DMS114 treated with DMSO at 0.1 percent for 48 hours (cell line): ENCODE data around the gene MITF.

Experiments
- DNase-seq: peaks from one replicate; lab custom pipeline; 2025; ENCODE audit not compliant: unreplicated experiment; lab: John Stamatoyannopoulos, UW

The MITF gene

DNA sequence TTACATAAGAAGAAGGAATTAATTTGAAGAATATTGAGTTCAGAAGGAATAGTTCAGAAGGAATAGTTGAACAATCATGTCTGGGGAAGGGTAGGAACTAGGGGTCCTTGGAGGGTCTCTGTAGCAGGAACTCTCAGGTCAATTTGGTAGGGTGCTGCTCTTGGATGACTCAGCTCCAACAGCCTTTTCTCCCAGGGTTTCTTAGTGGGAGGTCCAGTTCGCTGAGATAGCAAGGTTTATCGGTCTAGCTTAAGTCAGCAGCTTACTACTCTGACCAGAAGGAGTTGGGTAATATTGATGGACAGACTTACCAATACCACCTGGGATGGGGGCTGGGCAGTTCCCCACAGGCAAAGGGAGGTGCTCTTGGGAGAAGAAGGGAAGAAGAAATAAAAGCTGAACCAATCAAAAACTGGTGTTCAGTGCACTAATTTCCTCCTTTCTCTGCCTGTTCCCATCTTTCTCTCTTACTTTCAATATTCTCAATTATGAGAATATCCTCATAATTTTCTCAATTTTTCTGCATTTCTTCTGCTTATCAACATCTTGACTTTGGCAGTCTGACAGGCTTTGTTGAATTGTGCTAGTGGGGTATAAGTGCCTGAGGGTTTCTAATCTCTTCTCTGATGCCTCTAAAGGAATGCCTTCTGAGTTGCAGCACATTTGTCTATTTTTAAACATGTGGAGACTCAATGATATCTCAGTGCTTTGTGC is 14.4 kb upstream of the MITF start:
- no peak for DNase-seq

DNA sequence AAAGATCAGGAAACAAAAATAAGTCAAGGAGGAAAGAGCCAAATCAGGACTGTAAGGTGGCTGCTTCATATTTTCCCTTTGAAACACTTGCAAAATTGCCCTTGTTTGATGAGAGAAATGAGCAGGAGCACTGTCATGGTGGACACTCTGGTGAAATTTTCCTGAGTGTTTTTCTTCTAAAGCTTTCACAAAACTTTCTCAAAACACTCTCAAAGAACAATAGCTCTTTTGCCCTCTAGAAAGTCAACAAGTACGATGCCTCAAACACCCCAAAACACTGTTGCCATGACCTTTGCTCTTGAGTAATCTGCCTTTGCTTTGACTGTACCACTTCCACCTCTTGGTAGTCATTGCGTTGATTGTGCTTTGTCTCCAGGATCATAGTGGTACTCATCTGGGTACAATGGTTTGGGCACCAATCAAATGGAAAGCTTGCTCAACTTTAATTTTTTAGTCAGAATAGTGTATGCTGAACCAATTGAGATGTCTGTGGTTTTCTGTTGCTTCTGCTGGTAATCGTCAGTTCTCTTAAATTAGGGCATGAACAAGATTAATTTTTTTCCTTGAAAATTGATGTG is 13.2 kb upstream of the MITF start:
- no peak for DNase-seq

- no peak for DNase-seq
These were observed 9.9 kb upstream of the MITF start for GRCh38 chr3:69729147-69729919.

DNA sequence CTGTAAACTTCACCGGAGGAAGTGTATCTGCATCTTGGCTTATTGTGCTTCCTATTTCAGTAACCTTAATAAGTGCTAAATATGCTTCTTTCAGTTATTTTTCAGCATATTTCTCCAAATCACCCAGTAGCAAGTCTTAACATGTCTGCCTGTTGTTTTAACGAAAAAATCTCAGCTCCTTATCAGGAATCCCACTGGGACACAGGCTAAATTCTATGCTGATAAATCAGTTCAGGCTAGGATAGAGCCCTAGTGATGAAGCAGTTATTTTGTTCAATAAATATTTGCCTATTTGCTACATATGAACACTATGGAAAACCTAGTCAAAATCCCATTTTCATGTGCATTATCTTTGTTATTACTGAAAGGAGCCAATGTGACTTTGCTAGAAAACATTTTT is 8.2 kb upstream of the MITF start:
- DNase-seq = no peak

DNA sequence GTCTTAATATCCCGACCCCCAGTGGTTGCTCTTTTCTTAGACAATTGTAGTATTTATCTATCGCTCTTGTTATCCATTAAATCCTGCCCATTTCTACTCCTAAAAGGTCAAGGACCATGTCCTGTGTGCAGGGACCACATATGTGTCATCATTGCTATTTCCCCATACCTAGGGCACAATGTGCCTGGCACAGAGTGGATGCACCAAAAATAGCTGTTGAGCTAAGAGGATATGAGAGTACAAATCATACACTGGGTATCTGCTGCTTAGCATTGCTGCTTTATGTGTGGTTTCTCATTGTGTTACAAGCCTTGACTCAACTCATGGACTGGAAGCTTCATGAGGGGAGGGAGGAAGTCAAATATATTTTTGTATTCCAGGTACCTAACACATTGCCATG is 3.4 kb upstream of the MITF start:
- no peak for DNase-seq

DNA sequence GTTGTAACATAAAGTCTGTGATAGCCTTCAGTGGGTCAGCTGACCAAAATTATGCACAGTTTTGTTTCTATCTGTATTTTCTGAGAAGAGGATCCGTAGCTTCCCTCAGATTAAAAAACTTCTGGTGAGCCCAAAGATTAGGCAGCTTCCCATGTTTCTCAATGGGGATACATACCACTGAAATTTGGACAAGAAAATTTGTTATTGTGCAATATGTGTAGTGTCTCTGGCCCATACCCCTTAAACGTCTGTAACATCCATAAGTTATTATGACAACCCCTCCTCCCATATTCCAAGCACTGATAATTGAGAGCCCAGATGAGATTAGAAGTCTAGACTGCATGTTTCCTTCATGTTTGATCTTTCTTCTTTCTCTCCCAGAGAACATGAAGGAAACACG is 1.9 kb upstream of the MITF start:
- DNase-seq = no peak

GRCh38 chr3:69738315-69738714 is 949 bp upstream of the MITF start:
- DNase-seq = no peak

- no peak for DNase-seq
These were observed 433 bp upstream of the MITF start for GRCh38 chr3:69738859-69739203.

GRCh38 chr3:69740103-69741021 is 1.1 kb downstream of the MITF start:
- no peak for DNase-seq

- no peak for DNase-seq
These were observed 1.9 kb downstream of the MITF start for GRCh38 chr3:69741032-69741767.

GRCh38 chr3:69742391-69742790 is 3.1 kb downstream of the MITF start:
- DNase-seq = no peak

- DNase-seq = no peak
These were observed 5.0 kb downstream of the MITF start for GRCh38 chr3:69743975-69744906.

DNA sequence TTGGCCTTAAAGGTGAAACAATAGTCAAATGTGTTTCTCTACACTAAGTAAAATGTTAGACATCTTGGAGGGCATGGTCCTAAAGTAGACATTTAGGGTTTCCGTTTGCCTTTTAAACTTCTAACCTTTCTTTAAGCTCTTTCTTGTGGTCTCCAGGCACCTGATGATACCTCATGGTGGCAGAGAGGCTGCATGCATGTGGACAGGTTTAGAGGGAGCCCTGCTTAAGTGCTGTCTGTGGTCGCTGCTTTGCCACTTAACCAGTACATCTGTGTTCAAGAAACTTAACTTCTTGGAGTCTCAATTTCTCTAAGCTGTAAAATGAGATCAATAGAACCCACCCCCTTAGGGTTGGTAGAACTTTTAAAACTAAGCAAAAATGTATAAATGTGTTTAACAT is 6.2 kb downstream of the MITF start:
- no peak for DNase-seq

DNA sequence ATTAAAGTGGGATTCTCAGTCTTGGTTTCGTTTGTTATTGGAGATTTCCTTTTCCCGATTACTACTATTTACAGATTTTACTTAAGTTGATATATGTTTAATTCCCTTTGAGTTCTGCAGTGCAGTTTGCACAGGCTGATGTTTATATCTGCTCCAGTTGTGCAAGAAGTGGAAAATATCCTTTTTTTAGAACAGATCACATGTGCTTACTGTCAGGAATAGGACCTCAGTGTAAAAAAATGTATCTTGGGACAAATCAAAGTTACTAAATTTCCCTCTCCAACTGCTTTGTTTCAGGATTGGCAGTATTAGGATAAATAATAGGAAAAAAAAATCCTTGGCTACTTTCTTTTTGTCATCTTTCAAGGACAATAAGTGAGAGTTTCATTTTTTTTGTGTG is 6.9 kb downstream of the MITF start:
- no peak for DNase-seq

DNA sequence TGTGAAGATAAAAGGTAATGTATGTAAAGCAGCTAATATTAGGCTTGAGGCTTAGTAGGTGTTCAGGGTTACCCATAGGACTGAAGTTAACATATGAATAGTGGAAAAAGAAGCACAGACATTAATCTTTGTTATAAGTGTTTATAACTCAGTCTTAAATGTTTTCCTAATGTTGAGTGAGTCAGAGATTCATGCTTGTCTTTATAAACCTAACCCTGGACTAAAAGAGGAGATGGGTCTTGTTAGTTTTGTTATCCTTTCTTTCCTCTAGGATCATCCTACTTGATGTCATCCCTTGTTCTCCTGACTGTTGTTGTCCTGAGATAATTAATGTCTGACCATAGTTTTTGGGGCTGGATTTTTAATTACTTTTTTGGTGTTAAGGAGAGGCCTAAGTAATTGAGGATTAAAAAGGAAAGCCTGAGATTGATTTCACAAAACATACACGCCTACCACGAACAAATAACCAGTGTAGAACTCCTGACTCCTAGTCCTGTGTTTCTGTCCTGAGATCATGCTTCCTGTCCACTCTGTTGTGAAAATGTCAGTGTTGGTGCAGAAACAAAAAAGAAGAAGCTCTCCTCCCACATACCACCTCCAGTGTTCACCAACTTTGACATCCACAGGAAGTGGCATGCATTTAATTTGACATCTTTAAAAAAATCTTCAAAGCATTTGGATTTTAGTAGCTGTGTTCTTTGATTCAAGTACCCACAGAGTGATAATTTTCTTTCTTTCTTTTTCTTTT is 8.4 kb downstream of the MITF start:
- no peak for DNase-seq

DNA sequence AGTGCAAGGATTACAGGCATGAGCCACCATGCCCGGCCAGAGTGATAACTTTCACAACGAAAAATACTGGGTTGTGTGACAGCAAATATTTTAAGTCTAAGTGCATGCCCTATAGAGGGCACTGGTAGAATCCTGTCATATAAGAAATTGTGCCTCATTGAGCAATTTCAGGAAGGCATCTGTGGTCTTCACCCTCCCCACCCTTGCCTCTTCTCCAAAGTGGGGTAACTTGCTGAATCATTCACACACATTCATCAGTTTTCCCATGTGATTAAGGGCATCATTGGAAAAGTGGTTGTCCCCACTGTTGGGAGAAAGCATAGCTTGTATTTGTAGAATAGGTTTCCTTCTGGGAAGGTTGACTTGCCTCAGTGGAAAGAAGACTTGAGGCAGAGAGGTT is 9.2 kb downstream of the MITF start:
- DNase-seq = no peak

GRCh38 chr3:69749461-69749860 is 10.2 kb downstream of the MITF start:
- DNase-seq = no peak

- DNase-seq = no peak
These were observed 11.3 kb downstream of the MITF start for GRCh38 chr3:69750549-69750948.

DNA sequence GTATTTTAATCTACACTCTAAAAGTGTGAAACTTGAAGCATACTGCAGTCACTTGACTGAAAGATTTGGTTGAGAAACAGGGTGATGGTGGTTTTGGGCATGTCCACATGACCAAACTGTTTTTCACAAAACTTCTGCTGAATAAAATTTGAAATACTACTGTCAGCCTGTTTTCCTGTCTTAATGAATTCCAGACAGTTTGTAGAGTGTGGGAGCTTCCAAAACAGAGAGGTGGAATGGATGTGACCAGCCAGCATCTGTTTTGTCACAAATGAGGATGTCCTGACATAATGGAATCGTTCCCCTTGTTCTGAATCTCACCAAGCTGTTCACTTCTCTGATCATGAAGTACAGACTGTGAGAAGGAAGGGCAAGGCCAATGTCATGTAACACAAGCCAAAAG is 11.8 kb downstream of the MITF start:
- no peak for DNase-seq
